ENCODE measurements around the gene C16orf92. TPM values are rescaled to one million over a fixed set of nuclear protein-coding genes. Genes with fewer than 3 reads are reported as not detected.

The C16orf92 gene
- total and polyA plus RNA-seq, 2 of the 8 experiments (the other 6 are each of a cell fraction or from before 2014, with no cell fraction given), result not detected

Other genes with a start within 250 kb of the C16orf92 start
- not detected in 2 replicates for gene ZG16, start 244.9 kb upstream of the C16orf92 start, total RNA-seq (2021; fragmentation: NEBNext Ultra II Directional; extraction: Animal tissue kit (Norgen Biotek cat#: 25700))
- not detected in 2 replicates for gene ZG16, start 244.9 kb upstream of the C16orf92 start, polyA plus RNA-seq (2011; rRNA removed)
- gene KIF22, start 232.4 kb upstream of the C16orf92 start, total RNA-seq (2021; fragmentation: NEBNext Ultra II Directional; extraction: Animal tissue kit (Norgen Biotek cat#: 25700)), result 142 and 145 TPM in 2 replicates
- gene KIF22, start 232.4 kb upstream of the C16orf92 start, polyA plus RNA-seq (2011; rRNA removed), result 139 and 161 TPM in 2 replicates
- 376 and 380 TPM in 2 replicates for gene MAZ, start 216.7 kb upstream of the C16orf92 start, total RNA-seq (2021; fragmentation: NEBNext Ultra II Directional; extraction: Animal tissue kit (Norgen Biotek cat#: 25700))
- 219 and 357 TPM in 2 replicates for gene MAZ, start 216.7 kb upstream of the C16orf92 start, polyA plus RNA-seq (2011; rRNA removed)
- gene PRRT2, start 211.0 kb upstream of the C16orf92 start, total RNA-seq (2021; fragmentation: NEBNext Ultra II Directional; extraction: Animal tissue kit (Norgen Biotek cat#: 25700)), result 12.8 and 16.6 TPM in 2 replicates
- 32.6 and 49.7 TPM in 2 replicates for gene PRRT2, start 211.0 kb upstream of the C16orf92 start, polyA plus RNA-seq (2011; rRNA removed)
- 56.4 and 56.6 TPM in 2 replicates for gene PAGR1, start 207.0 kb upstream of the C16orf92 start, total RNA-seq (2021; fragmentation: NEBNext Ultra II Directional; extraction: Animal tissue kit (Norgen Biotek cat#: 25700))
- 35.4 and 53.5 TPM in 2 replicates for gene PAGR1, start 207.0 kb upstream of the C16orf92 start, polyA plus RNA-seq (2011; rRNA removed)
- gene MVP, start 202.7 kb upstream of the C16orf92 start, total RNA-seq (2021; fragmentation: NEBNext Ultra II Directional; extraction: Animal tissue kit (Norgen Biotek cat#: 25700)), result 1.9 and 2.9 TPM in 2 replicates
- 1.9 and 4.3 TPM in 2 replicates for gene MVP, start 202.7 kb upstream of the C16orf92 start, polyA plus RNA-seq (2011; rRNA removed)
- 69.2 and 70.9 TPM in 2 replicates for gene CDIPT, start 160.0 kb upstream of the C16orf92 start, total RNA-seq (2021; fragmentation: NEBNext Ultra II Directional; extraction: Animal tissue kit (Norgen Biotek cat#: 25700))
- gene CDIPT, start 160.0 kb upstream of the C16orf92 start, polyA plus RNA-seq (2011; rRNA removed), result 140 and 190 TPM in 2 replicates
- gene SEZ6L2, start 123.6 kb upstream of the C16orf92 start, total RNA-seq (2021; fragmentation: NEBNext Ultra II Directional; extraction: Animal tissue kit (Norgen Biotek cat#: 25700)), result 43.5 and 46.6 TPM in 2 replicates
- gene SEZ6L2, start 123.6 kb upstream of the C16orf92 start, polyA plus RNA-seq (2011; rRNA removed), result 47.7 and 65.7 TPM in 2 replicates
- 17.8 and 18.6 TPM in 2 replicates for gene ASPHD1, start 122.7 kb upstream of the C16orf92 start, total RNA-seq (2021; fragmentation: NEBNext Ultra II Directional; extraction: Animal tissue kit (Norgen Biotek cat#: 25700))
- 14.1 and 14.5 TPM in 2 replicates for gene ASPHD1, start 122.7 kb upstream of the C16orf92 start, polyA plus RNA-seq (2011; rRNA removed)
- gene KCTD13, start 97.0 kb upstream of the C16orf92 start, total RNA-seq (2021; fragmentation: NEBNext Ultra II Directional; extraction: Animal tissue kit (Norgen Biotek cat#: 25700)), result 10.8 and 12.3 TPM in 2 replicates
- 9.2 and 14.0 TPM in 2 replicates for gene KCTD13, start 97.0 kb upstream of the C16orf92 start, polyA plus RNA-seq (2011; rRNA removed)
- 60.2 and 64.9 TPM in 2 replicates for gene TMEM219, start 61.1 kb upstream of the C16orf92 start, total RNA-seq (2021; fragmentation: NEBNext Ultra II Directional; extraction: Animal tissue kit (Norgen Biotek cat#: 25700))
- 116 and 150 TPM in 2 replicates for gene TMEM219, start 61.1 kb upstream of the C16orf92 start, polyA plus RNA-seq (2011; rRNA removed)
- 32.6 and 34.2 TPM in 2 replicates for gene TAOK2, start 49.3 kb upstream of the C16orf92 start, total RNA-seq (2021; fragmentation: NEBNext Ultra II Directional; extraction: Animal tissue kit (Norgen Biotek cat#: 25700))
- gene TAOK2, start 49.3 kb upstream of the C16orf92 start, polyA plus RNA-seq (2011; rRNA removed), result 13.5 and 18.0 TPM in 2 replicates
- gene HIRIP3, start 27.6 kb upstream of the C16orf92 start, total RNA-seq (2021; fragmentation: NEBNext Ultra II Directional; extraction: Animal tissue kit (Norgen Biotek cat#: 25700)), result 17.7 and 18.5 TPM in 2 replicates
- 11.9 and 14.0 TPM in 2 replicates for gene HIRIP3, start 27.6 kb upstream of the C16orf92 start, polyA plus RNA-seq (2011; rRNA removed)
- 91.2 and 92.7 TPM in 2 replicates for gene INO80E, start 27.0 kb upstream of the C16orf92 start, total RNA-seq (2021; fragmentation: NEBNext Ultra II Directional; extraction: Animal tissue kit (Norgen Biotek cat#: 25700))
- 43.0 and 110 TPM in 2 replicates for gene INO80E, start 27.0 kb upstream of the C16orf92 start, polyA plus RNA-seq (2011; rRNA removed)
- gene DOC2A, start 12.2 kb upstream of the C16orf92 start, total RNA-seq (2021; fragmentation: NEBNext Ultra II Directional; extraction: Animal tissue kit (Norgen Biotek cat#: 25700)), result 10.3 and 13.9 TPM in 2 replicates
- 20.7 and 34.2 TPM in 2 replicates for gene DOC2A, start 12.2 kb upstream of the C16orf92 start, polyA plus RNA-seq (2011; rRNA removed)
- gene TLCD3B, start 8.1 kb downstream of the C16orf92 start, total RNA-seq (2021; fragmentation: NEBNext Ultra II Directional; extraction: Animal tissue kit (Norgen Biotek cat#: 25700)), result 26.9 and 27.8 TPM in 2 replicates
- gene TLCD3B, start 8.1 kb downstream of the C16orf92 start, polyA plus RNA-seq (2011; rRNA removed), result 15.2 and 23.0 TPM in 2 replicates
- gene ALDOA, start 42.6 kb downstream of the C16orf92 start, total RNA-seq (2021; fragmentation: NEBNext Ultra II Directional; extraction: Animal tissue kit (Norgen Biotek cat#: 25700)), result 1,083 and 1,146 TPM in 2 replicates
- gene ALDOA, start 42.6 kb downstream of the C16orf92 start, polyA plus RNA-seq (2011; rRNA removed), result 1,072 and 1,397 TPM in 2 replicates
- 148 TPM in 2 replicates for gene PPP4C, start 52.8 kb downstream of the C16orf92 start, total RNA-seq (2021; fragmentation: NEBNext Ultra II Directional; extraction: Animal tissue kit (Norgen Biotek cat#: 25700))
- 298 and 355 TPM in 2 replicates for gene PPP4C, start 52.8 kb downstream of the C16orf92 start, polyA plus RNA-seq (2011; rRNA removed)
- 2.3 and 2.8 TPM in 2 replicates for gene TBX6, start 68.7 kb downstream of the C16orf92 start, total RNA-seq (2021; fragmentation: NEBNext Ultra II Directional; extraction: Animal tissue kit (Norgen Biotek cat#: 25700))
- 2.2 and 3.6 TPM in 2 replicates for gene TBX6, start 68.7 kb downstream of the C16orf92 start, polyA plus RNA-seq (2011; rRNA removed)
- gene YPEL3, start 73.0 kb downstream of the C16orf92 start, total RNA-seq (2021; fragmentation: NEBNext Ultra II Directional; extraction: Animal tissue kit (Norgen Biotek cat#: 25700)), result 40.3 and 43.2 TPM in 2 replicates
- gene YPEL3, start 73.0 kb downstream of the C16orf92 start, polyA plus RNA-seq (2011; rRNA removed), result 53.3 and 91.8 TPM in 2 replicates
- 1.5 TPM in 1 of 2 replicates, not detected in the other for gene GDPD3, start 90.3 kb downstream of the C16orf92 start, total RNA-seq (2021; fragmentation: NEBNext Ultra II Directional; extraction: Animal tissue kit (Norgen Biotek cat#: 25700))
- 0.20 and 0.30 TPM in 2 replicates for gene GDPD3, start 90.3 kb downstream of the C16orf92 start, polyA plus RNA-seq (2011; rRNA removed)
- 28.7 and 40.1 TPM in 2 replicates for gene MAPK3, start 100.0 kb downstream of the C16orf92 start, total RNA-seq (2021; fragmentation: NEBNext Ultra II Directional; extraction: Animal tissue kit (Norgen Biotek cat#: 25700))
- 67.9 and 96.1 TPM in 2 replicates for gene MAPK3, start 100.0 kb downstream of the C16orf92 start, polyA plus RNA-seq (2011; rRNA removed)
- 11.7 and 12.1 TPM in 2 replicates for gene CORO1A, start 160.4 kb downstream of the C16orf92 start, total RNA-seq (2021; fragmentation: NEBNext Ultra II Directional; extraction: Animal tissue kit (Norgen Biotek cat#: 25700))
- gene CORO1A, start 160.4 kb downstream of the C16orf92 start, polyA plus RNA-seq (2011; rRNA removed), result 10.9 and 11.8 TPM in 2 replicates
- 208 and 211 TPM in 2 replicates for gene BOLA2B, start 170.5 kb downstream of the C16orf92 start, total RNA-seq (2021; fragmentation: NEBNext Ultra II Directional; extraction: Animal tissue kit (Norgen Biotek cat#: 25700))
- gene BOLA2B, start 170.5 kb downstream of the C16orf92 start, polyA plus RNA-seq (2011; rRNA removed), result 872 and 991 TPM in 2 replicates
- 18.2 and 36.9 TPM in 2 replicates for gene SLX1A, start 170.7 kb downstream of the C16orf92 start, total RNA-seq (2021; fragmentation: NEBNext Ultra II Directional; extraction: Animal tissue kit (Norgen Biotek cat#: 25700))
- gene SLX1A, start 170.7 kb downstream of the C16orf92 start, polyA plus RNA-seq (2011; rRNA removed), result 4.7 and 7.3 TPM in 2 replicates
- gene SULT1A3, start 176.1 kb downstream of the C16orf92 start, total RNA-seq (2021; fragmentation: NEBNext Ultra II Directional; extraction: Animal tissue kit (Norgen Biotek cat#: 25700)), result 10.9 and 13.8 TPM in 2 replicates
- gene SULT1A3, start 176.1 kb downstream of the C16orf92 start, polyA plus RNA-seq (2011; rRNA removed), result 1.9 and 4.4 TPM in 2 replicates
- 13.5 and 15.5 TPM in 2 replicates for gene NPIPB13, start 225.3 kb downstream of the C16orf92 start, total RNA-seq (2021; fragmentation: NEBNext Ultra II Directional; extraction: Animal tissue kit (Norgen Biotek cat#: 25700))
- 4.3 and 6.0 TPM in 2 replicates for gene NPIPB13, start 225.3 kb downstream of the C16orf92 start, polyA plus RNA-seq (2011; rRNA removed)

All from H1 (cell line).